Fibroblast of mammary gland (primary cell): ENCODE data around the gene SPDEF.

ENCODE experiments used
- DNase-seq: peaks from one replicate; pipeline ENCODE4 v3.0.0-alpha.2; 2010; ENCODE audit warnings: low read depth
- H3K4me3 ChIP-seq: 2 replicates; pipeline ENCODE4 v1.5.1; 2011; ENCODE audit warnings: low read depth, mild to moderate bottlenecking, low read length, moderate library complexity; ENCODE audit not compliant: control insufficient read depth
- CTCF ChIP-seq: conservative IDR thresholded peaks from 2 replicates; pipeline ENCODE4 v1.5.1; 2011; ENCODE audit warnings: low read depth, low read length, inconsistent platforms; ENCODE audit not compliant: control insufficient read depth, insufficient read depth

The SPDEF gene

GRCh38 chr6:34547701-34548644 lies 8.2 kb downstream of the SPDEF start:
- H3K4me3 ChIP-seq: no peak overlapping the region
- no peak for DNase-seq
- no peak for TF ChIP-seq CTCF

- DNase-seq: no peak
- no peak for TF ChIP-seq CTCF
- no peak overlapping the region for H3K4me3 ChIP-seq
These were observed 9.4 kb downstream of the SPDEF start for GRCh38 chr6:34546551-34547321.

DNA sequence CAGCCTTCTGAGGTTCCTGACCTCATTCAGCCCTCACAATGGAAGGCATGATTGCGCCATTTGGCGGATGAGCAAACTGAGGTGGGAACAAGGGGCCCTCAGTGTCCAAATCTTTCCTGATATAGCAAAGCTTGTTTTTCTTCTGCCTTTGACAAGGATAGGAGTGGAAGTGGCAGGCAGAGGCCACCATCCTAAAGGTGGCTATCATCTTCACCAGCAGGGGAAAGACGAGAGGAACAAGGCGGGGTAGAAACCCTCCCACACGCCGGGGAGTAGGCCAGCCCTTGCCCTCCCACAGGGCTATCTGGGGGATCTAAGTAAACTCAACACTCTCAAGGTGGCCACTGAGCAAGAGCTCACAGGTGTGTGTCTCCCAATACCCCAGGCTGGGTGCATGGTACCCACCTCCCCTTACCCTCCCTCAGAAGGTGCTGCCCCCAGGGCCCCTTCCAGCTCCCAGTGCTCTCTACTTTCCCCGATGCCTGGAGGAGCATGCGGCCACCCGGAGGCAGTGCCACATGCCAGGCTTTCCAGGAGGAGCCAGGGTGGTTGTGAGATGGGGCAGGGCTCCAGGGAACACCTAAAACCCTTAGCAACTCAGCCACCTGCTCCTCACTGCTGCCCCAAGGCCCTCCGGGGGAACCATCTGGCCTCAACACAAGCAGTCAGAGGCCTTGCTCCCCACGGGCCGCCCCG lies 11.2 kb downstream of the SPDEF start:
- DNase-seq: peak; percentile 8
- H3K4me3 ChIP-seq: no peak overlapping the region
- TF ChIP-seq CTCF: no peak

GRCh38 chr6:34544052-34544604 lies 12.0 kb downstream of the SPDEF start:
- no peak for TF ChIP-seq CTCF
- no peak for DNase-seq
- H3K4me3 ChIP-seq: no peak overlapping the region

- no peak for TF ChIP-seq CTCF
- peak; percentile 63 for DNase-seq
- H3K4me3 ChIP-seq: no peak overlapping the region
These were observed 12.7 kb downstream of the SPDEF start for GRCh38 chr6:34543421-34543820.

GRCh38 chr6:34540841-34541240 lies 15.3 kb downstream of the SPDEF start:
- DNase-seq: no peak
- H3K4me3 ChIP-seq: no peak overlapping the region
- TF ChIP-seq CTCF: no peak
